ENCODE data around the gene KCNK16. TPM values are rescaled to one million over a fixed set of nuclear protein-coding genes. Genes with fewer than 3 reads are reported as not detected.
"Not testable (repeated sequence)": the region's sequence is repeated elsewhere in the genome, so short reads cannot be mapped to it uniquely, and the experiment has no call there.

The KCNK16 gene
- total RNA-seq, 1 donor from 2014 or later: not detected

GRCh38 chr6:39289490-39289889 is 33.0 kb downstream of the KCNK16 start:
- Histone ChIP-seq H3K9ac (ENCODE audit: low read length) (no peak overlapping the region), H3K4me3 (ENCODE audit: insufficient read depth, low read depth, low read length) (no peak overlapping the region), H3K9me3 (ENCODE audit: insufficient read depth, low read depth, low read length) (no peaks in the 10 kb centered on the region), H3K36me3 (ENCODE audit: insufficient read depth, low read length) (no peaks in the 10 kb centered on the region), H3K79me2 (ENCODE audit: insufficient read depth, low read length) (no peaks in the 10 kb centered on the region), H4K20me1 (ENCODE audit: insufficient read depth, low read length) (no peaks in the 10 kb centered on the region), H3K27me3 (ENCODE audit: insufficient read depth, low read length) (no peaks in the 10 kb centered on the region), H2AFZ (ENCODE audit: low read depth, low read length) (no peak overlapping the region), H3K27ac (ENCODE audit: low read depth, low read length) (no peak overlapping the region), H3K4me1 (ENCODE audit: insufficient read depth, low read length) (no peaks in the 10 kb centered on the region), H3K4me2 (ENCODE audit: low read length) (no peak overlapping the region)
- peaks cover 5% of the 10 kb centered on the region for H3K9me3 Mint-ChIP-seq (ENCODE audit: unreplicated experiment)
- FAIRE-seq (no peak), DNase-seq (ENCODE audit: low read depth) (no peak)
- H3K27ac Mint-ChIP-seq (ENCODE audit: unreplicated experiment): no peak overlapping the region
- no peak for TF ChIP-seq EZH2 (IDR thresholded peaks at IDR 0.05; ENCODE audit: insufficient read depth, low read length)
- no peak for TF ChIP-seq CTCF (IDR thresholded peaks at IDR 0.05; ENCODE audit: insufficient read depth, low read depth, low read length)
- peaks cover 5% of the 10 kb centered on the region for H3K4me1 Mint-ChIP-seq (ENCODE audit: low read depth, unreplicated experiment)
- peaks cover 35% of the 10 kb centered on the region for H3K27me3 Mint-ChIP-seq (ENCODE audit: low read depth, unreplicated experiment)
- no peak overlapping the region for H3K4me3 Mint-ChIP-seq (ENCODE audit: unreplicated experiment)
- H3K36me3 Mint-ChIP-seq (ENCODE audit: low read depth, unreplicated experiment): no peaks in the 10 kb centered on the region

GRCh38 chr6:39287601-39288000 is 34.9 kb downstream of the KCNK16 start:
- Histone ChIP-seq H3K27me3 (ENCODE audit: insufficient read depth, low read length) (peaks cover 3% of the 10 kb centered on the region), H3K36me3 (ENCODE audit: insufficient read depth, low read length) (no peaks in the 10 kb centered on the region), H4K20me1 (ENCODE audit: insufficient read depth, low read length) (no peaks in the 10 kb centered on the region), H3K27ac (ENCODE audit: low read depth, low read length) (no peak overlapping the region), H3K79me2 (ENCODE audit: insufficient read depth, low read length) (no peaks in the 10 kb centered on the region), H2AFZ (ENCODE audit: low read depth, low read length) (no peak overlapping the region), H3K9me3 (ENCODE audit: insufficient read depth, low read depth, low read length) (no peaks in the 10 kb centered on the region), H3K4me2 (ENCODE audit: low read length) (no peak overlapping the region), H3K4me3 (ENCODE audit: insufficient read depth, low read depth, low read length) (no peak overlapping the region), H3K9ac (ENCODE audit: low read length) (no peak overlapping the region), H3K4me1 (ENCODE audit: insufficient read depth, low read length) (no peaks in the 10 kb centered on the region)
- H3K27me3 Mint-ChIP-seq (ENCODE audit: low read depth, unreplicated experiment): peaks cover 31% of the 10 kb centered on the region
- FAIRE-seq: no peak
- no peaks in the 10 kb centered on the region for H3K36me3 Mint-ChIP-seq (ENCODE audit: low read depth, unreplicated experiment)
- no peak for DNase-seq (ENCODE audit: low read depth)
- no peak overlapping the region for H3K4me3 Mint-ChIP-seq (ENCODE audit: unreplicated experiment)
- no peak overlapping the region for H3K27ac Mint-ChIP-seq (ENCODE audit: unreplicated experiment)
- TF ChIP-seq CTCF (IDR thresholded peaks at IDR 0.05; ENCODE audit: insufficient read depth, low read depth, low read length) (no peak), EZH2 (IDR thresholded peaks at IDR 0.05; ENCODE audit: insufficient read depth, low read length) (no peak)
- H3K4me1 Mint-ChIP-seq (ENCODE audit: low read depth, unreplicated experiment): peaks cover 5% of the 10 kb centered on the region
- peaks cover 6% of the 10 kb centered on the region for H3K9me3 Mint-ChIP-seq (ENCODE audit: unreplicated experiment)

- not testable (repeated sequence) for H3K4me1 Mint-ChIP-seq (ENCODE audit: low read depth, unreplicated experiment); H3K27me3 ChIP-seq (ENCODE audit: insufficient read depth, low read length); FAIRE-seq; H3K9me3 Mint-ChIP-seq (ENCODE audit: unreplicated experiment); H3K4me1 ChIP-seq (ENCODE audit: insufficient read depth, low read length); H3K36me3 Mint-ChIP-seq (ENCODE audit: low read depth, unreplicated experiment); H3K36me3 ChIP-seq (ENCODE audit: insufficient read depth, low read length); H3K79me2 ChIP-seq (ENCODE audit: insufficient read depth, low read length); H3K4me3 Mint-ChIP-seq (ENCODE audit: unreplicated experiment); H2AFZ ChIP-seq (ENCODE audit: low read depth, low read length); H4K20me1 ChIP-seq (ENCODE audit: insufficient read depth, low read length); H3K27ac Mint-ChIP-seq (ENCODE audit: unreplicated experiment); H3K4me2 ChIP-seq (ENCODE audit: low read length); H3K9ac ChIP-seq (ENCODE audit: low read length); DNase-seq (ENCODE audit: low read depth); H3K27ac ChIP-seq (ENCODE audit: low read depth, low read length); H3K9me3 ChIP-seq (ENCODE audit: insufficient read depth, low read depth, low read length); H3K4me3 ChIP-seq (ENCODE audit: insufficient read depth, low read depth, low read length)
- H3K27me3 Mint-ChIP-seq (ENCODE audit: low read depth, unreplicated experiment): peaks cover 35% of the 10 kb centered on the region
Measured at GRCh38 chr6:39286596-39286995, 35.9 kb downstream of the KCNK16 start.

Data from astrocyte (in vitro differentiated cells and primary cell).